ENCODE results near the gene NCK2.
A peak's percentile ranks its signal among the peaks of the same experiment; 100 is the strongest.

Gene NCK2

GRCh38 chr2:105820151-105820550 is 75.4 kb downstream of the NCK2 start:
- no peak for DNase-seq

- DNase-seq, result no peak
These were observed 76.0 kb downstream of the NCK2 start for GRCh38 chr2:105820691-105821090.

GRCh38 chr2:105821428-105822125 is 76.9 kb downstream of the NCK2 start:
- DNase-seq, result no peak

GRCh38 chr2:105822186-105822585 is 77.5 kb downstream of the NCK2 start:
- no peak for DNase-seq

- no peak for DNase-seq
These were observed 79.7 kb downstream of the NCK2 start for GRCh38 chr2:105824446-105824845.

- no peak for DNase-seq
These were observed 82.8 kb downstream of the NCK2 start for GRCh38 chr2:105827351-105828096.

- no peak for DNase-seq
These were observed 83.8 kb downstream of the NCK2 start for GRCh38 chr2:105828558-105828957.

- DNase-seq, result peak; percentile 54
These were observed 90.2 kb downstream of the NCK2 start for GRCh38 chr2:105834931-105835330.

GRCh38 chr2:105836341-105836740 is 91.6 kb downstream of the NCK2 start:
- DNase-seq, result no peak

GRCh38 chr2:105836840-105837692 is 92.4 kb downstream of the NCK2 start:
- DNase-seq, result no peak

- DNase-seq, result no peak
These were observed 95.1 kb downstream of the NCK2 start for GRCh38 chr2:105839793-105840192.

GRCh38 chr2:105840933-105841332 is 96.2 kb downstream of the NCK2 start:
- DNase-seq, result no peak

GRCh38 chr2:105841551-105841950 is 96.8 kb downstream of the NCK2 start:
- DNase-seq, result no peak

GRCh38 chr2:105842555-105842954 is 97.8 kb downstream of the NCK2 start:
- no peak for DNase-seq

- DNase-seq, result no peak
These were observed 99.0 kb downstream of the NCK2 start for GRCh38 chr2:105843476-105844374.

- DNase-seq, result no peak
These were observed 101.3 kb downstream of the NCK2 start for GRCh38 chr2:105845976-105846375.

- DNase-seq, result no peak
These were observed 102.3 kb downstream of the NCK2 start for GRCh38 chr2:105847056-105847455.

- no peak for DNase-seq
These were observed 103.7 kb downstream of the NCK2 start for GRCh38 chr2:105848367-105848766.

GRCh38 chr2:105849431-105850179 is 104.9 kb downstream of the NCK2 start:
- DNase-seq, result no peak

GRCh38 chr2:105852066-105852465 is 107.4 kb downstream of the NCK2 start:
- DNase-seq, result no peak

GRCh38 chr2:105853354-105854088 is 108.8 kb downstream of the NCK2 start:
- DNase-seq, result no peak
